DMS114 treated with DMSO at 0.1 percent for 48 hours (cell line): ENCODE results near the gene KLHL29.

ENCODE experiments used
- DNase-seq: peaks from one replicate; lab custom pipeline; 2025; ENCODE audit not compliant: unreplicated experiment; lab: John Stamatoyannopoulos, UW

KLHL29 gene

DNA sequence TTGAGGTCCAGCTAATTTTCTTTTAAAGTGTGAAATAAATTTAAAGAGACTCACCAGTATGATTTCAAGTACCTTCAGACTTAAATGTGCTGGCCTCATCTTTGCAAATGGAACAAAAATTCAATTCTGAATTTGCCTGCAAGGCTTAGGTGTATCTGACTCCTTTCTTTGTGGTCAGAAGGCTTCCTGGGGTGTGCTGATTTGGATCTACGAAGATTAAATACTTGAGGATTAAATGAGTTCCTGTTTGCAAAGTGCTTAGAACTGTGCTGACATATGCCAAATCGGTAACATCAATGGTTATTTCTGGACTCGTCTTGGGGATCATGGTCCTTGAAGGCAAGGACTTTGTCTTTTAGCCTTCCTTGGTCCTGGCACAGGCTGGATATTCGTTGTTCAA is 9.7 kb downstream of the KLHL29 start:
- DNase-seq: no peak

DNA sequence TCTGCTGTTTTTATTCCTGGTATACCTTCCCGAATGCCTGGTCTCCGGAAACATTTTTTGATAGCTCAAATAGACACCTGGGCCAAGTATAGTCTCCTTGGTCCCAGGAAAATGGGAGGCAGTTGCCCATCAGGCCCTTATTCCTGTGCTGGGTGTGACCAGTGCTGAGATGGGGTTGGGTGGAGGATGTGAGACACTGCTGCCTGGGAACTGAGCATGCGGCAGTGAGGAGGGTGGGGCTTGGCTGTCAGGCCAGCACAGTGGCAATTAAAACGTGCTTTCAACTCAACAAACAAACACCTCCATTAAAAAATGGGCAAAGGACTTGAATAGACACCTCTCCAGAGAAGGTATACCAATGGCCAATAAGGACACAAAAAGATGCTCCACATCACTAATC is 12.5 kb downstream of the KLHL29 start:
- DNase-seq: no peak

DNA sequence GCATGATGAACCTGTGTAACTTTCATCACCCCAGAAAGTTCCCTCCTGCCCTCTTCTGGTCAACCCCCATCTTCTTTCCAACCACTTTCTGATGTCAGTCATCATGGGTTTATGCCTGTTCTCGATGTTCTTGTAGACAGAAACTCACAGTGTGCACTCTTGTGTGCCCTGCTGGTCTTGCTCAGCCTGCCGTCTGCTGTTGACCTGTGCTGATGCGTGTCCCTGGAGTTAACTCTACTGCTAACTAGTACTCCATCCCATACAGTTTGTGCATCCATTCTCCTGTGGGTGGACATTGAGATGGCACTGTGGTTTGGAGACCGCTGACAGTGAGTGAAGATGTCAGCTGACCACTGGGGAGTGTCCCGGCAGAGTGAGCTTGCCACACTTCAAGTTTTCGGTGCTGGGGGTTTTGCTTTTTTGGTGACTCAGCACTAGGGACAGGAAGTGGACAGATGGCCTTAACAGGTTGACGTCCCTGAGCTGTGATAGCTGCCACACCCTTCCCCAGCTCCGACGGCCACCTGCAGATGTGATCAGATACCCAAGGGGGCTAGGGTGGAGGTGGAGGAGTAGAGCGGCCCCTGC is 14.8 kb downstream of the KLHL29 start:
- no peak for DNase-seq

- DNase-seq: no peak
These were observed 15.7 kb downstream of the KLHL29 start for GRCh38 chr2:23400703-23401102.

DNA sequence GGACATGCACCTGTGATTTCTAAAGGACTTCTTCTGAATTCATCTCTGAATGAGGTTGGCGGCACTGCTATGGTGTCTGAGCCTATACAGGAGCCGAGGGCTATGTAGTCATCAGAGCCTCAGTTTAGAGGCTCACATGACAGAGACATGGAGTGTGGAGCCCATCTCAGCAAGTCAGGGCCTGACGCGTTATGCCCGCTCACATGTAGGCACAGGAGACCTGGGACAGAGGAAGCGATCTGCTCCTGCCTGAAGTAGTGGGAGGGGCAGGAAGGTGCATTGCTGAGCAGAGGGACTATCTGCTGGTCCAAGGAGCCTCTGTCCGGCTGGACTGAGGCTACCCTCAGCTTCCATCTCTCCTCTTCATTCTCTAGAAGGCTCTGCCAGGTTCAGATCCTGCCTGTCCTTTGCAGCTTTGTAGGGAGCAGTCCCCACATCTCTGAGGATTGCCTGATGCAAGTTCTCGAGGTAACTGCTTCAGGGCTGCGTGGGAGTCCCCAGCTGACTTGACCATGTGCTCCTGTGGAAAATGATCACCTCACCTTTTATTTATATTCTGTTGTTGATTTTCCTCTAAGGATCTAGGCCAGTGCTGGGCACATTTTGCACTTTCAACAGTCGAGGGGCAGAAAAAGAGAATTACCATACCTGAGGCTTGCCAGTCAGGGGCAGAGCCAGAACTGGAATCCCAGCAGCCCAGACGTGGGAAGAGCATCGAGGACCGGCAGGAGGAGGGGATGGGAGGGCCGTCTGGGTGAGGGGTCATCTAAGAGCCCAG is 16.6 kb downstream of the KLHL29 start:
- DNase-seq: no peak

DNA sequence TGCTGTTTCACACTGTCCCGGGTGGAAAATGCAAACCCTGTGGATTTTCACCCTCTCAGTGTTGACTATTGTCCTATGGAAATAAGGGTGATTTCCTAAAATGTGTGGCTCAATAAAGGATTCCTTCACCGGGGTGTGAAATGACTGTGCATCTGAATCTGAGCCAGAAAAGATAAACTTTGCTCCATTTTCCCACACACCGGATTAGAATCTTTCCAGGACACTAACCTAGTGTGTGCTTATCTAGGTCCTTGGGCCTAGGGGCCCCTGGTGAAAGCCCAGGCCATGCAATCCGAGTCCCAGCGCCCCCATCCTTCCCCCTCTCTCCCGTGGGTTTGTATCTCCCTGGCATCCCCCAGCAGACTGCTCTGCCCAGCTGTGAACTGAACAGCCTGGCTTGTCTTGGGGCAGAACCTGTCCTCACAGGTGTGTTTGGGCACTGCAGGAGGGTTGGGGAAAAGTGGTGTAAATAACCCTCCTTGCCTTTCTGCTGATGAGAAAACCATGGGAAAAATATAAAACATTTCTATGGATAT is 17.3 kb downstream of the KLHL29 start:
- no peak for DNase-seq

GRCh38 chr2:23404426-23404825 is 19.4 kb downstream of the KLHL29 start:
- DNase-seq: peak; percentile 48

DNA sequence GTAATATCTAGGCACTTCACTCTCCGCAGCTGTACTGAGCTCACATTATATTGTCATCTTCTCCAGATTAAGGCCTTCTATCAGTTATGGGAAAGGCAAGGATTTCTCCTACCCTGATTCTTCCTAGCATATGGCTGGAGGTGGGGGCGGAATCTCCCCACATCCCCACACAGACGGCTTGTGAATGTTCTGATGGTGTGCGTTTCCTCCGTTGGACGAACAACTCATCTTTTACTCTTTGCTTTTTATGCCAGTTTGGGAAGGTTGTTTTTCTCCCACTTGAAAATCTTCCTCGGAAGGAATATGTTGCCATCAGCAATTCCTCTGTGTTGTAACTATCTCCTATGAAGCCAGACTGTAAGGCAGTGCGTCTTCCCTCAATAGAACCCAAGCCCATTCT is 24.3 kb downstream of the KLHL29 start:
- no peak for DNase-seq

DNA sequence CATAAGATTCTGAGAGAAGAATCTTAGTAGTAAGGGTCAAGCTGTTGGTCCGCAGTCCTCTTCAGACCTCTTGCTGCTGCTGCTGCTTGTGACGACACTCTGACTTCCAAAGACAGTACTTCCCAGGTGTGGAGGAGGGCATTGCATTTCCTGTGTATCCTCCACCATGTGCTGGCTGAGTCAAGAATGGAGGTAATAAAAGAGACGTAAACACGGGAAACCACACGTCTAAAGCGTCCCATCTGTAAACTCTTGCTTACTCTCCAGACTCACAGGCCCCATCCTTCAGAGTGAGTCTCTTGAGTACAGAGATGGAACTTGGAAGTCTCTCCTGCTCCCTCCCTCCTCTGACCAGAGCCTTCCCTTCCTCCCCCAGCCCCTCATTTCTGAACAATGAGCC is 25.6 kb downstream of the KLHL29 start:
- DNase-seq: no peak

DNA sequence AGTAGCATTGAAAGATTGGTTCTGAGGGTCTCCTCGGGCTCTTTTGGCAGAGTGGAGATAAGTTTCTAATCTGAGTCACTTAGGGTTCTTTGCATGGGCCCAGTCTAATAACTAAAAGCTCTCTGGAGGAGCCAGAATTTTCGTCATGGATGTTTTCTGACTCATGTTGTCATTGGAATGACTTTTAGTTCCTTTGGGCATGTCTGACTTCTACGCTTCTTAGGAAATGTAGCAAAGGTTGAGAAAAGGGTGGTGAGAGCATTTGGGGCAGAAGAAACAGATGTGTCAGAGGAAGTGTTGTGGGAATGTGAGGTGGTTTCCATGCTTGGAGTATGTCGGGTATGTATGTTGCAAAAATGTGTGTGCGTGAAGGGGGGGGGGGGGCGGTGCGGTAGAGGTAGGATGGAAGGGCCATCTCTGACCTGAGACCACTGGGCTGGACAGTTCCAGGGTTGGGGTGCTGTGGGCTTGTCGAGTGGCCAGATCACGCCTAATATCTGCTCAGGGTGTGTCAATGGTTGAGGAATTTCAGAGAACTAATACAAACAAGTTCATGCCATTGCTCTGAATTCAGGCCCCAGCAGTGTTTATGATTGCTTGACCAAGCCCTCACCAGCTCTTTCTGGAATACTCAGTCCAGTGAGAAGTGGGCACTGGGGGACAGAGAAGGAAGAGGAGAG is 26.9 kb downstream of the KLHL29 start:
- no peak for DNase-seq

DNA sequence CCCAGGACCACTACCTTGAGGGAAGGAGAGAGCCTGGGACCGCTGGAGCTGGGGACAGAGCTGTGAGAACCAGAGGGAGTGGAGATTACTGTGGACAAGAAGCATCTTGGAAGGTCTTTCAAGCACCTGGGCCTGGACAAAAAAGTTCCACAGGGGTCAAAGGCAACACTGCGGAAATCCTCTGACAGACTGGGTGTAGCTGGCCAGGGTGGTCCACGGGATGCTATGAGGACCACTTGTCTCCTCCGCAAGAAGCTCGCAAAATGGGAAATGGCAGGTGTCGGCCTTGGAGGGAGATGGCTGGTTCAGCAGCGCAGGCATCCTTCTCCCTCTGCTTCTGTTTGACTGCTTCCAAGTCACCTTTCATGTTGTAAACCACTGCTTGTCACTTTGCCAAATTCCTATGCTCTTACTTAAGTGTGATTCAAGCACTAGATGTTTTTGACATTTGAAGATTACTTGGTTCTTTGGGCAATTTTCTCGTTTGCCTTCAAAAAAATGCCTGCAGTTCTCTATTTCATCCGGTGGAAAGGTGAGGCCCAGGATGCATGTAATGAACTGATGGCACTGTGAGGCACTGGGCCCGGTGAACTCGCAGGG is 27.7 kb downstream of the KLHL29 start:
- DNase-seq: no peak

DNA sequence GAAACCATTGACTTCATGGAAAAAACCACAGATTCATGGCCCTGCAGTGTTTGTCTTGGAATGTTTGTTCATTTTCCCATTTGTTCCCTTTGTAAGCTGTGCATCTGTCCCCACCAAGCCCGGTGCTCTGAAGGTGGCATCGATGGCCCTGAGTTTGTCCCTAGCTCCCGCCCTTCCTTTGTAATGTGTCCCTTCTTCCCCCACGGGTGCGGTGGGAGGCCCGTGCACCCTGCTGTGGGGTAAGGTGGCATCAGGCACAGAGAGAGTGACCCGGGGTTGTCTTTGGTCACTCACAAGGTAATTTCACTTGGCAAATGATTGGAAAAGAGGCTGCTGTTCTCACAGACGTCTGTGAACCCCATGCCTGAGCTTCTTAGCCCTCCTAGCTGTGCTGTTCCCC is 28.7 kb downstream of the KLHL29 start:
- DNase-seq: no peak

DNA sequence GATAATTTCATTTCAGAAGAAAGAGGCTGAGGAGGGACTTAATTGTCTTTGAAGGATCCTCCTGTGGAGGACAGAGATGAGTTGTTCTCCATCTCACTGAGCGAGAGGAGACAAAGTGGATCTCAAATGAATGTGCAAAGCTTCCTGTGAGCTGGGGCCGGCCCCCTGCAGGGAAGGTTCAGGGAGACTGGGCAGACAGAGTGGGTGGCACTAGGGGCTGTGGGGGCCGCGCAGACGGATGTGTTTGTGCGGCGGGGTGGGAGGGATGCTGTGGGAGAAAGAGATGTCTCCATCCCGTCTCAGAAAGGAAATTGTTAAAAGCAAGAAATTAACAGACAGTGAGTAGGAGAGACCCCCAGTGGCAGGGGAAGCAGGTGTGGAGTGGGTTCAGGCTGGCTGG is 29.1 kb downstream of the KLHL29 start:
- DNase-seq: no peak

- DNase-seq: no peak
These were observed 29.9 kb downstream of the KLHL29 start for GRCh38 chr2:23414871-23415270.

DNA sequence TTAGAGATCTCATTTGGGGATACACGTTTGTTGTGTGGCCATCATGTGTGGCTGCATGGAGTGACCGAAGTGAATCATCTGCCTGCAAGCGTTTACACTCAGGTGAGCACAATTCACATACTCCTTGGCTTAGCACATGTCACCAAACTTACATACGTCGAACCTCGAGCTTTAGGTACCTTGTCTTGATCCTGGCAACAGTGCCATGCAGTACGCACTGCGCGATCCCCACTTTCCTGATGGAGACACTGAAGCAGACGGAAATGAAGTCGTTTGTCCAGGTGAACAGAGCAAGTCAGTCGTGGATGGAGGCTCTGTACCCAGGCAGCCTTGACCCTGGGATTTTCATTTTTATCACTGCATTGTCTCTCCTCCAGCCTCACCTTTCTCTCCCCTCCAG is 32.3 kb downstream of the KLHL29 start:
- DNase-seq: no peak

GRCh38 chr2:23418056-23418455 is 33.1 kb downstream of the KLHL29 start:
- DNase-seq: no peak

DNA sequence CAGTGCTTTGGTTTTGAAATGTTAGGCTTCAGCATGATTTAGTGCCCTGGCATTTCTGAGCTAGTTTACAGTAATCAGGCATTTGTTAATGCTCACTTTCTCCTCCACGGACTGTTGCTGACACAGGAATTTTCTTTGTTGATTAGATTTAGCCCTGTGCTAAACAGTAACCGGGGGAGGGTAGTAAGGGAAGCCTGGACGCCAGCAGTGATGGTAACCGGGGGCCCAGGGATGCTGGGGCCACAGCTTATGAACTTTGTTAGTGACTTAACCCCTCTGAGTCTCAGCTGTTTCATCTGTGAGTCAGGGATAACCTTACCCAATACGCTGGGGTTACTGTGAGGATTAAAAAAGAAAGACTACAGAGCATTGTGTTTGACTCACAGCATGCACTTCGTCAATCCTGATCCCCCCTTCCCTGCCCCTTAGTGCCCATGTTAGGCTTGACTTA is 33.5 kb downstream of the KLHL29 start:
- DNase-seq: no peak

DNA sequence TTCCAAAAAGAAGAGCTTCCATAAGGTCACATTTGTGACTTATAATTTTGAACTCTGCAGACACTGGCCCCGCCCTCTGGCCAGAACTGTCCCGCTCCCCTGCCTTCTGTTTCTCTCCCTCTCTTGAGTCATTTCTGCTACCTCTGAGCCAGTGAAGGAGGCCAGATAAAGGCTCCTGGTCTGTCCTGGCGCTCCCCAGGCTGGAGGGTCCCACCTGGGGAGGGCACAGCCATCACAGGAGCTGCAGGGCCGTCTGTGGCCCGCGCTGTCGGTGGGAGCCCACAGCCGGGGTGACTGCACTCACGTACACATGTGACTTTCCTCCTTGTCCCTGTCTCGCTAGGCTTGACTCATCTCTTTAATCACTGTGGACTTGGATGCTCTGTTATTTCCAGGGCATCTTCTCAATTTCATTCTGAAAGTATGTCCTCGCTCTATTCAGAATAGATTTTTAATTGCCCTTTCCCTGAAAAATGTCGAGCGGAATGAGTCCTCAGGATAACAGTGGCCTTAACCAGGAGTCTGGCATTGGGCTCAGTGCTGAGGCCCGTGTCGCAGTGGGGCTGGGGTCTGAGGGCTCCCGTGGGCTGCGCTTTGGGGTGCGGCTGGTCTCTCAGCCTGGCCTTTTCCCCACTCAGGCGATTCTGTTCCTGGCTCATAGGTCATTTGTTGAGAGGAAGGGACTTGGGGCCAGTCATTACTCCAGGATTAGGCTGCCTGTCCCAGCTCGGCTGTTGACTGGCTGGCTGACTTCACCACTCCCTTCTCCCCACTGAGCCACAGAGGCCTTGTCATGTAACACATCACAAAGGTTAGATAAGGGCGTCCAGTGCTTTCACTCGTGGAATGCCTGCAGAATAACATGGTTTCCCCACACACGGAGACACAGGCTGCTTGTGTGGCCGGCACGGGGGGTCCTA is 34.5 kb downstream of the KLHL29 start:
- no peak for DNase-seq

GRCh38 chr2:23420091-23420839 is 35.3 kb downstream of the KLHL29 start:
- no peak for DNase-seq
